Stimulated activated naive B cell treated with anti-CD40 and anti-IgM and Interleukin-4, amounts not matched to agents 10 μg/mL and 1 μg/mL and 100 μg/mL, for 72 hours (primary cell): ENCODE data around the gene ATG13.

ENCODE experiments used
- ATAC-seq, 2 donors: fragments of 150-1000 bp; cut with Tn5 transposase; replicated peaks; 2 replicates each; pipeline ENCODE4 v1.10.0; 2021; ENCODE audit warnings: moderate library complexity in 1 of 2
- DNase-seq: peaks from one replicate; pipeline ENCODE4 v3.0.0; 2021
- H3K27ac Mint-ChIP-seq: one replicate; pipeline ENCODE4 v1.8.0; 2022; ENCODE audit warnings: mild to moderate bottlenecking, mixed read lengths
- H3K27me3 Mint-ChIP-seq, 2 donors: one replicate each; pipeline ENCODE4 v1.8.0; 2022; ENCODE audit warnings: mixed read lengths in 2 of 2
- H3K36me3 Mint-ChIP-seq, 2 donors: one replicate each; pipeline ENCODE4 v1.8.0; 2022; ENCODE audit warnings: mixed read lengths in 2 of 2, mild to moderate bottlenecking in 1 of 2
- H3K4me1 Mint-ChIP-seq, 2 donors: one replicate each; pipeline ENCODE4 v1.8.0; 2022; ENCODE audit warnings: mixed read lengths in 2 of 2, mild to moderate bottlenecking in 1 of 2
- H3K4me3 Mint-ChIP-seq, 2 donors: one replicate each; pipeline ENCODE4 v1.8.0; 2022; ENCODE audit warnings: mild to moderate bottlenecking in 2 of 2, mixed read lengths in 2 of 2, moderate library complexity in 1 of 2
- H3K9me3 Mint-ChIP-seq, 2 donors: one replicate each; pipeline ENCODE4 v1.8.0; 2022; ENCODE audit warnings: mixed read lengths in 2 of 2, mild to moderate bottlenecking in 1 of 2

The ATG13 gene

GRCh38 chr11:46680164-46680760, 62.9 kb downstream of the ATG13 start:
- Mint-ChIP-seq H3K9me3 (no peaks in the 10 kb centered on the region), H3K27ac (peak overlapping the region; percentile 37), H3K27me3 (no peaks in the 10 kb centered on the region), H3K4me3 (no peak overlapping the region), H3K4me1 (peaks cover 17 to 18% of the 10 kb centered on the region in 2 donors), H3K36me3 (peaks cover 33 to 42% of the 10 kb centered on the region in 2 donors)
- ATAC-seq (no peak), DNase-seq (no peak)

GRCh38 chr11:46680815-46681214, 63.5 kb downstream of the ATG13 start:
- Mint-ChIP-seq H3K4me1 (peaks cover 13 to 15% of the 10 kb centered on the region in 2 donors), H3K4me3 (no peak overlapping the region), H3K27ac (no peak overlapping the region), H3K36me3 (peaks cover 33 to 42% of the 10 kb centered on the region in 2 donors), H3K9me3 (no peaks in the 10 kb centered on the region), H3K27me3 (no peaks in the 10 kb centered on the region)
- ATAC-seq (no peak), DNase-seq (no peak)

- H3K27ac Mint-ChIP-seq = no peak overlapping the region
- H3K4me1 Mint-ChIP-seq = peaks cover 7 to 10% of the 10 kb centered on the region in 2 donors
- no peak overlapping the region for H3K4me3 Mint-ChIP-seq
- no peaks in the 10 kb centered on the region for H3K27me3 Mint-ChIP-seq
- no peak for DNase-seq
- no peak for ATAC-seq
- H3K36me3 Mint-ChIP-seq = peaks cover 34 to 41% of the 10 kb centered on the region in 2 donors
- H3K9me3 Mint-ChIP-seq = no peaks in the 10 kb centered on the region
These were observed 64.5 kb downstream of the ATG13 start for GRCh38 chr11:46681814-46682213.

GRCh38 chr11:46682773-46683752, 65.7 kb downstream of the ATG13 start:
- Mint-ChIP-seq H3K9me3 (no peaks in the 10 kb centered on the region), H3K4me3 (no peak overlapping the region), H3K4me1 (peaks cover 0 to under 1% of the 10 kb centered on the region in 2 donors), H3K27me3 (no peaks in the 10 kb centered on the region), H3K36me3 (peaks cover 33 to 44% of the 10 kb centered on the region in 2 donors), H3K27ac (no peak overlapping the region)
- no peak for ATAC-seq
- no peak for DNase-seq

GRCh38 chr11:46684367-46684766, 67.0 kb downstream of the ATG13 start:
- no peaks in the 10 kb centered on the region for H3K4me1 Mint-ChIP-seq
- H3K27ac Mint-ChIP-seq = no peak overlapping the region
- H3K36me3 Mint-ChIP-seq = peaks cover 30 to 40% of the 10 kb centered on the region in 2 donors
- no peaks in the 10 kb centered on the region for H3K27me3 Mint-ChIP-seq
- ATAC-seq (no peak), DNase-seq (no peak)
- H3K4me3 Mint-ChIP-seq = no peak overlapping the region
- H3K9me3 Mint-ChIP-seq = no peaks in the 10 kb centered on the region

- Mint-ChIP-seq H3K4me3 (no peak overlapping the region), H3K27me3 (no peaks in the 10 kb centered on the region), H3K9me3 (no peaks in the 10 kb centered on the region), H3K27ac (no peak overlapping the region), H3K36me3 (peaks cover 22 to 37% of the 10 kb centered on the region in 2 donors), H3K4me1 (no peaks in the 10 kb centered on the region)
- ATAC-seq = no peak
- no peak for DNase-seq
These were observed 69.8 kb downstream of the ATG13 start for GRCh38 chr11:46686886-46687795.

- Mint-ChIP-seq H3K27me3 (no peaks in the 10 kb centered on the region), H3K4me1 (peaks cover 2 to 6% of the 10 kb centered on the region in 2 donors), H3K4me3 (no peak overlapping the region), H3K36me3 (peaks cover 28 to 49% of the 10 kb centered on the region in 2 donors), H3K9me3 (no peaks in the 10 kb centered on the region), H3K27ac (peak overlapping the region; percentile 22)
- ATAC-seq (no peak), DNase-seq (no peak)
These were observed 73.3 kb downstream of the ATG13 start for GRCh38 chr11:46690702-46691101.

GRCh38 chr11:46692450-46692849, 75.1 kb downstream of the ATG13 start:
- peaks cover 5 to 12% of the 10 kb centered on the region in 2 donors for H3K4me1 Mint-ChIP-seq
- DNase-seq (no peak), ATAC-seq (no peak)
- no peaks in the 10 kb centered on the region for H3K27me3 Mint-ChIP-seq
- peaks cover 22 to 46% of the 10 kb centered on the region in 2 donors for H3K36me3 Mint-ChIP-seq
- H3K9me3 Mint-ChIP-seq = no peaks in the 10 kb centered on the region
- no peak overlapping the region for H3K27ac Mint-ChIP-seq
- no peak overlapping the region for H3K4me3 Mint-ChIP-seq

- H3K9me3 Mint-ChIP-seq = no peaks in the 10 kb centered on the region
- no peak overlapping the region for H3K4me3 Mint-ChIP-seq
- no peaks in the 10 kb centered on the region for H3K27me3 Mint-ChIP-seq
- peaks cover 13 to 23% of the 10 kb centered on the region in 2 donors for H3K4me1 Mint-ChIP-seq
- peaks cover 19 to 43% of the 10 kb centered on the region in 2 donors for H3K36me3 Mint-ChIP-seq
- no peak for ATAC-seq
- no peak overlapping the region for H3K27ac Mint-ChIP-seq
- DNase-seq = no peak
These were observed 76.3 kb downstream of the ATG13 start for GRCh38 chr11:46693597-46694012.

GRCh38 chr11:46694072-46694471, 76.7 kb downstream of the ATG13 start:
- no peak for ATAC-seq
- Mint-ChIP-seq H3K36me3 (peaks cover 19 to 42% of the 10 kb centered on the region in 2 donors), H3K4me1 (peaks cover 17 to 27% of the 10 kb centered on the region in 2 donors), H3K4me3 (no peak overlapping the region), H3K9me3 (no peaks in the 10 kb centered on the region), H3K27me3 (no peaks in the 10 kb centered on the region), H3K27ac (peak overlapping the region; percentile 44)
- DNase-seq = no peak

GRCh38 chr11:46694607-46695006, 77.3 kb downstream of the ATG13 start:
- H3K9me3 Mint-ChIP-seq = no peaks in the 10 kb centered on the region
- peaks cover 17 to 39% of the 10 kb centered on the region in 2 donors for H3K36me3 Mint-ChIP-seq
- H3K4me1 Mint-ChIP-seq = peaks cover 19 to 31% of the 10 kb centered on the region in 2 donors
- ATAC-seq = no peak
- no peaks in the 10 kb centered on the region for H3K27me3 Mint-ChIP-seq
- no peak overlapping the region for H3K27ac Mint-ChIP-seq
- DNase-seq = no peak
- no peak overlapping the region for H3K4me3 Mint-ChIP-seq

- H3K4me3 Mint-ChIP-seq = no peak overlapping the region
- H3K27me3 Mint-ChIP-seq = no peaks in the 10 kb centered on the region
- H3K9me3 Mint-ChIP-seq = no peaks in the 10 kb centered on the region
- no peak overlapping the region for H3K27ac Mint-ChIP-seq
- ATAC-seq (no peak), DNase-seq (no peak)
- peaks cover 16 to 40% of the 10 kb centered on the region in 2 donors for H3K36me3 Mint-ChIP-seq
- H3K4me1 Mint-ChIP-seq = peaks cover 22 to 31% of the 10 kb centered on the region in 2 donors
These were observed 78.2 kb downstream of the ATG13 start for GRCh38 chr11:46695345-46696211.

GRCh38 chr11:46696212-46696558, 78.8 kb downstream of the ATG13 start:
- ATAC-seq (no peak), DNase-seq (no peak)
- Mint-ChIP-seq H3K27ac (no peak overlapping the region), H3K27me3 (no peaks in the 10 kb centered on the region), H3K4me3 (no peak overlapping the region), H3K4me1 (peaks cover 22 to 32% of the 10 kb centered on the region in 2 donors), H3K9me3 (no peaks in the 10 kb centered on the region), H3K36me3 (peaks cover 15 to 37% of the 10 kb centered on the region in 2 donors)
